HCT116 (cell line): ENCODE measurements around the gene TMCO6. TPM values are rescaled to one million over a fixed set of nuclear protein-coding genes. Genes with fewer than 3 reads are reported as not detected.

Experiments
- ATAC-seq: fragments of 200-7000 bp; cut with Tn5 transposase; 2 replicates; pipeline ENCODE4 v1.9.1; 2020; ENCODE audit warnings: mild to moderate bottlenecking, moderate library complexity
- BruUV-seq: library from RNA; stranded (reverse); fragments of 400-500 nt; replicated peaks from 2 replicates; lab custom pipeline; 2021; lab: Mats Ljungman, UMichigan
- CTCF ChIA-PET: fragments of 300-600 bp; sonication (Branson Sonifier 250); formaldehyde crosslinking; loops from one replicate; lab custom pipeline; 2021; ENCODE audit warnings: antibody characterized with exemption; lab: Charles Lee
- POLR2A ChIA-PET: fragments of 300-600, 350-600 bp; sonication (Branson Sonifier 250); formaldehyde crosslinking; loops from one replicate; lab custom pipeline; 2021; ENCODE audit warnings: antibody characterized with exemption; lab: Charles Lee
- RAD21 ChIA-PET, 2 experiments: fragments of 300-600 bp; sonication (Branson Sonifier 250); formaldehyde crosslinking; loops; one replicate each; lab custom pipeline; 2023; ENCODE audit warnings: low total read pairs in 2 of 2; ENCODE audit not compliant: uncharacterized antibody in 2 of 2, unreplicated experiment in 2 of 2, low non-redundant PET in 1 of 2; lab: Charles Lee
- DNase-seq: peaks from one replicate; pipeline ENCODE4 v3.0.0-alpha.2; 2010; ENCODE audit warnings: low read depth, low spot score
- H2AFZ ChIP-seq: fragments of 200-600 bp; shearing (Covaris generic), sonication (generic); 2 replicates; pipeline ENCODE4 v1.6.1; 2017; ENCODE audit warnings: low read depth, mixed run types, mixed read lengths, antibody characterized with exemption, low read length; ENCODE audit not compliant: poor library complexity, severe bottlenecking
- H3K27ac ChIP-seq: 2 replicates; pipeline ENCODE4 v1.5.1; 2012; ENCODE audit warnings: low read depth, low read length
- H3K27me3 ChIP-seq: fragments of 200-600 bp; sonication (generic); 2 replicates; pipeline ENCODE4 v1.6.1; 2016; ENCODE audit warnings: mixed run types, low read length, mixed read lengths; ENCODE audit not compliant: insufficient read depth
- H3K36me3 ChIP-seq, 2 experiments: fragments of 200-500 bp in 1 of 2; fragments of 200-600 bp in 1 of 2; sonication (Bioruptor generic) in 1 of 2; sonication (generic) in 1 of 2; 2 replicates each; pipeline versions ENCODE4 v1.5.1 to v1.6.1; 2014 to 2016; ENCODE audit warnings: low read length in 2 of 2, inconsistent platforms in 1 of 2, mixed read lengths in 1 of 2, mixed run types in 1 of 2; ENCODE audit not compliant: insufficient read depth in 2 of 2, control insufficient read depth in 1 of 2
- H3K4me1 ChIP-seq, 2 experiments: fragments of 200-600 bp in 1 of 2; sonication (generic) in 1 of 2; 2 replicates each; pipeline versions ENCODE4 v1.5.1 to v1.6.1; 2012 to 2017; ENCODE audit warnings: low read length in 2 of 2, inconsistent platforms in 1 of 2, mild to moderate bottlenecking in 1 of 2, mixed read lengths in 1 of 2, mixed run types in 1 of 2, moderate library complexity in 1 of 2; ENCODE audit not compliant: insufficient read depth in 2 of 2, control insufficient read depth in 1 of 2
- H3K4me2 ChIP-seq: fragments of 200-600 bp; sonication (generic); 2 replicates; pipeline ENCODE4 v1.6.1; 2017; ENCODE audit warnings: mixed run types, low read length, mixed read lengths
- H3K4me3 ChIP-seq, 2 experiments: fragments of 200-600 bp in 1 of 2; sonication (generic) in 1 of 2; replicated peaks in 1 of 2; 2 replicates each; pipeline ENCODE4 v1.5.1; 2011 to 2016; ENCODE audit warnings: low read length in 2 of 2, control low read depth in 1 of 2, low read depth in 1 of 2, mild to moderate bottlenecking in 1 of 2, mixed read lengths in 1 of 2, mixed run types in 1 of 2
- H3K79me2 ChIP-seq: fragments of 200-600 bp; sonication (generic); 2 replicates; pipeline ENCODE4 v1.6.1; 2017; ENCODE audit warnings: mild to moderate bottlenecking, mixed run types, low read length, moderate library complexity, mixed read lengths; ENCODE audit not compliant: insufficient read depth
- H3K9ac ChIP-seq: fragments of 200-600 bp; sonication (generic); 2 replicates; pipeline ENCODE4 v1.6.1; 2016; ENCODE audit warnings: low read length, mixed read lengths
- H3K9me2 ChIP-seq: fragments of 200-600 bp; sonication (generic), shearing (Covaris generic); 2 replicates; pipeline ENCODE4 v1.6.1; 2017; ENCODE audit warnings: mixed run types, mild to moderate bottlenecking, moderate library complexity; ENCODE audit not compliant: insufficient read depth
- H3K9me3 ChIP-seq, 2 experiments: fragments of 200-500 bp in 1 of 2; fragments of 200-600 bp in 1 of 2; sonication (Bioruptor generic) in 1 of 2; sonication (generic) in 1 of 2; 2 replicates each; pipeline ENCODE4 v1.6.1; 2014 to 2017; ENCODE audit warnings: low read length in 2 of 2, mixed read lengths in 2 of 2, inconsistent platforms in 1 of 2, low read depth in 1 of 2, mild to moderate bottlenecking in 1 of 2, mixed run types in 1 of 2, moderate library complexity in 1 of 2; ENCODE audit not compliant: control insufficient read depth in 1 of 2, insufficient read depth in 1 of 2
- H4K20me1 ChIP-seq: fragments of 200-600 bp; sonication (generic), shearing (Covaris generic); 2 replicates; pipeline ENCODE4 v1.6.1; 2017; ENCODE audit warnings: mixed run types, mild to moderate bottlenecking, moderate library complexity; ENCODE audit not compliant: insufficient read depth
- CBX3 ChIP-seq: IDR thresholded peaks from 2 replicates; pipeline ENCODE4 v1.6.1; 2012; ENCODE audit warnings: low read depth
- JUND ChIP-seq: IDR thresholded peaks from 2 replicates; pipeline ENCODE4 v1.6.1; 2012
- MAX ChIP-seq: IDR thresholded peaks from 2 replicates; pipeline ENCODE4 v1.6.1; 2012
- POLR2A ChIP-seq: IDR thresholded peaks from 2 replicates; pipeline ENCODE4 v1.7.0; 2011; ENCODE audit warnings: borderline replicate concordance; ENCODE audit not compliant: insufficient read depth, insufficient read length; ENCODE audit errors: extremely low read depth
- RAD21 ChIP-seq: IDR thresholded peaks from 2 replicates; pipeline ENCODE4 v1.6.1; 2012; ENCODE audit warnings: low read depth, mild to moderate bottlenecking
- SIN3A ChIP-seq: IDR thresholded peaks from 2 replicates; pipeline ENCODE4 v1.6.1; 2012; ENCODE audit warnings: low read depth
- SRF ChIP-seq: IDR thresholded peaks from 2 replicates; pipeline ENCODE4 v1.6.1; 2012; ENCODE audit warnings: low read depth
- ZBTB33 ChIP-seq: IDR thresholded peaks from 2 replicates; pipeline ENCODE4 v1.6.1; 2011; ENCODE audit warnings: mild to moderate bottlenecking, low read length, moderate library complexity; ENCODE audit not compliant: insufficient replicate concordance; ENCODE audit errors: extremely low read depth
- intact Hi-C: fragments of 100-400 bp; cut with micrococcal nuclease; formaldehyde crosslinking; loops from 2 replicates; pipeline ENCODE4 v1.10.0; 2022
- total RNA-seq: library from RNA; stranded (reverse); gene quantifications from one replicate; pipeline ENCODE4 v1.2.1, GENCODE V29; 2021; ENCODE audit not compliant: unreplicated experiment

TMCO6 gene
- total RNA-seq, 1 experiment from 2014 or later: 28.0 TPM

- Histone ChIP-seq H3K79me2 (peaks cover 28% of the 10 kb centered on the region), H3K9me3 (no peaks in the 10 kb centered on the region), H3K9me2 (no peaks in the 10 kb centered on the region)
- ATAC-seq: peak; percentile 19; the same call in 1 of the 2 replicates
- intact Hi-C loops: no loop called here
- no peak for TF ChIP-seq RAD21
- no peak for TF ChIP-seq MAX
- TF ChIP-seq POLR2A: no peak
- no peak for TF ChIP-seq SRF
- no peak for TF ChIP-seq SIN3A
- TF ChIP-seq CBX3: no peak
- TF ChIP-seq ZBTB33: no peak
- no peak for TF ChIP-seq JUND
- TF ChIP-seq, all 23 proteins: peak for 0
- Histone ChIP-seq H3K9ac (no peak overlapping the region), H3K4me1 (no peaks in the 10 kb centered on the region), H3K27ac (no peak overlapping the region), H3K27me3 (no peaks in the 10 kb centered on the region), H3K4me3 (no peak overlapping the region), H3K4me2 (no peak overlapping the region), H3K36me3 (peaks cover 30 to 44% of the 10 kb centered on the region in 2 experiments), H4K20me1 (no peaks in the 10 kb centered on the region), H2AFZ (no peak overlapping the region)
- BruUV-seq: no TSS peak
- ChIA-PET POLR2A (interaction anchor here (1.2 kb wide), 1 partner anchor 19 kb away, joined by 3 read pairs; no protein-coding TSS in a partner anchor), RAD21 (no interaction called here), CTCF (no interaction called here)
- DNase-seq: no peak
Measured at GRCh38 chr5:140671472-140672125, 32.3 kb downstream of the TMCO6 start.
